ENCODE data around the gene SCAMP4. TPM values are rescaled to one million over a fixed set of nuclear protein-coding genes. Genes with fewer than 3 reads are reported as not detected.
A peak's percentile ranks its signal among the peaks of the same experiment; 100 is the strongest.

The SCAMP4 gene
- total RNA-seq = 10 to 100 TPM; 48.6 to 73.4 (median 58.1) TPM

- Histone ChIP-seq H3K27ac (peak within 1 kb of the TSS in 3 of 4 donors; percentile 88 to 91 (median 88)), H3K27me3 (no peaks in the 10 kb centered on the region), H3K9me3 (no peaks in the 10 kb centered on the region), H3K36me3 (no peaks in the 10 kb centered on the region), H3K4me1 (peaks cover 0 to 58% (median 4%) of the 10 kb centered on the region in 3 donors), H3K4me3 (peak within 1 kb of the TSS; percentile 38 to 73)
- ATAC-seq = peak; percentile 99
- TF ChIP-seq CTCF (IDR thresholded peaks at IDR 0.05) = peak in 2 of 4 experiments; percentile 15 to 27
- TF ChIP-seq POLR2A (IDR thresholded peaks at IDR 0.05) = peak; percentile 51 to 57
- no peak for TF ChIP-seq EP300 (IDR thresholded peaks at IDR 0.05)
- TF ChIP-seq POLR2AphosphoS5 (IDR thresholded peaks at IDR 0.05) = peak; percentile 77
- 0% methylated on average over 8 of the region's 92 CpGs; no CpG with 5 or more reads in 1 of the 2 donors for WGBS, 2 donors (ENCODE audit: low coverage in 1 of 2)
These were observed at the start of gene SCAMP4, which contains the start of gene ADAT3 for GRCh38 chr19:1905110-1905862. SCAMP4 (plus strand) TSS chr19:1905399; CDS start chr19:1915020, 9,621 bp downstream. ADAT3 (plus strand) TSS chr19:1905399; CDS start chr19:1912048, 6,649 bp downstream.

- Histone ChIP-seq H3K4me3 (peak overlapping the region in 1 of 2 donors; percentile 57), H3K4me1 (peaks cover 0 to 95% (median 63%) of the 10 kb centered on the region in 3 donors)
- WGBS, 2 donors (ENCODE audit: low coverage in 1 of 2) = 35% methylated on average over 4 of the region's 13 CpGs; no CpG with 5 or more reads in 1 of the 2 donors
These were observed 49.4 kb upstream of the SCAMP4 start for GRCh38 chr19:1855828-1856255.

GRCh38 chr19:1856345-1856697 lies 48.9 kb upstream of the SCAMP4 start:
- Histone ChIP-seq H3K4me1 (peaks cover 0 to 100% (median 67%) of the 10 kb centered on the region in 3 donors), H3K27me3 (peaks cover 70% of the 10 kb centered on the region), H3K27ac (peak overlapping the region; percentile 54 to 89 (median 84)), H3K4me3 (peak overlapping the region; percentile 35 to 57), H3K36me3 (no peaks in the 10 kb centered on the region), H3K9me3 (no peaks in the 10 kb centered on the region)
- ATAC-seq = no peak
- TF ChIP-seq CTCF (IDR thresholded peaks at IDR 0.05) = no peak
- no peak for TF ChIP-seq POLR2A (IDR thresholded peaks at IDR 0.05)
- no peak for TF ChIP-seq EP300 (IDR thresholded peaks at IDR 0.05)
- no peak for TF ChIP-seq POLR2AphosphoS5 (IDR thresholded peaks at IDR 0.05)
- WGBS, 2 donors (ENCODE audit: low coverage in 1 of 2) = no CpG with 5 or more reads among the region's 6 CpGs

More at GRCh38 chr19:1855828-1856255, 49.4 kb upstream of the SCAMP4 start:
- Histone ChIP-seq H3K9me3 (no peaks in the 10 kb centered on the region), H3K27ac (peak overlapping the region; percentile 54 to 89 (median 84)), H3K36me3 (no peaks in the 10 kb centered on the region), H3K27me3 (peaks cover 68% of the 10 kb centered on the region)
- ATAC-seq = no peak
- TF ChIP-seq EP300 (IDR thresholded peaks at IDR 0.05) = no peak
- no peak for TF ChIP-seq CTCF (IDR thresholded peaks at IDR 0.05)
- TF ChIP-seq POLR2AphosphoS5 (IDR thresholded peaks at IDR 0.05) = no peak
- TF ChIP-seq POLR2A (IDR thresholded peaks at IDR 0.05) = no peak

- ATAC-seq = peak; percentile 69
These were observed 48.2 kb upstream of the SCAMP4 start for GRCh38 chr19:1856698-1857603.

More at GRCh38 chr19:1856698-1857603, 48.2 kb upstream of the SCAMP4 start:
- H3K27me3 ChIP-seq = peaks cover 69% of the 10 kb centered on the region
- no peaks in the 10 kb centered on the region for H3K36me3 ChIP-seq
- no CpG with 5 or more reads among the region's 73 CpGs for WGBS, 2 donors (ENCODE audit: low coverage in 1 of 2)
- H3K27ac ChIP-seq = peak overlapping the region; percentile 54 to 89 (median 84)
- peak overlapping the region; percentile 35 to 57 for H3K4me3 ChIP-seq
- TF ChIP-seq EP300 (IDR thresholded peaks at IDR 0.05) (no peak), POLR2AphosphoS5 (IDR thresholded peaks at IDR 0.05) (peak; percentile 41), POLR2A (IDR thresholded peaks at IDR 0.05) (peak in 1 of 2 donors; percentile 10), CTCF (IDR thresholded peaks at IDR 0.05) (no peak)
- H3K4me1 ChIP-seq = peaks cover 0 to 100% (median 74%) of the 10 kb centered on the region in 3 donors
- H3K9me3 ChIP-seq = no peaks in the 10 kb centered on the region
